PC-9 (cell line): ENCODE results near the gene KRT79. TPM values are rescaled to one million over a fixed set of nuclear protein-coding genes. Genes with fewer than 3 reads are reported as not detected.

Experiments
- BruUV-seq: library from RNA; stranded (reverse); fragments of 400-500 nt; replicated peaks from 2 replicates; lab custom pipeline; 2021; lab: Mats Ljungman, UMichigan
- CTCF ChIA-PET: fragments of 300-600 bp; sonication (Branson Sonifier 250); formaldehyde crosslinking; loops from one replicate; lab custom pipeline; 2022; ENCODE audit warnings: antibody characterized with exemption; lab: Charles Lee
- POLR2A ChIA-PET: fragments of 300-600 bp; sonication (Branson Sonifier 250); formaldehyde crosslinking; loops from one replicate; lab custom pipeline; 2022; ENCODE audit warnings: antibody characterized with exemption; ENCODE audit not compliant: unreplicated experiment; lab: Charles Lee
- DNase-seq, 2 experiments: peaks; one replicate each; pipeline versions ENCODE4 v3.0.0 to v3.0.0-alpha.2; 2015 to 2022; ENCODE audit warnings: mixed read lengths in 1 of 2
- H2AFZ ChIP-seq: fragments of 200-600 bp; sonication (generic); 2 replicates; pipeline ENCODE4 v1.8.1; 2017; ENCODE audit warnings: antibody characterized with exemption
- H3F3A ChIP-seq: fragments of 200-600 bp; sonication (generic); 2 replicates; pipeline ENCODE4 v1.8.1; 2017; ENCODE audit warnings: antibody characterized with exemption, mild to moderate bottlenecking, low read depth; ENCODE audit not compliant: insufficient read depth
- H3K27ac ChIP-seq: fragments of 200-600 bp; sonication (generic); 2 replicates; pipeline ENCODE4 v1.6.1; 2016; ENCODE audit warnings: mixed run types
- H3K27me3 ChIP-seq: fragments of 200-600 bp; sonication (generic); 2 replicates; pipeline ENCODE4 v1.6.1; 2016; ENCODE audit warnings: low read depth, mixed run types; ENCODE audit not compliant: insufficient read depth
- H3K36me3 ChIP-seq: fragments of 200-600 bp; sonication (generic); 2 replicates; pipeline ENCODE4 v1.6.1; 2016; ENCODE audit warnings: low read depth, mixed run types
- H3K4me1 ChIP-seq: fragments of 200-600 bp; sonication (generic); replicated peaks from 2 replicates; pipeline ENCODE4 v1.6.1; 2016; ENCODE audit warnings: mixed run types; ENCODE audit not compliant: insufficient read depth
- H3K4me2 ChIP-seq: fragments of 200-600 bp; sonication (generic); 2 replicates; pipeline ENCODE4 v1.6.1; 2017; ENCODE audit warnings: mixed run types
- H3K4me3 ChIP-seq: fragments of 200-600 bp; sonication (generic); 2 replicates; pipeline ENCODE4 v1.6.1; 2016; ENCODE audit warnings: mixed run types
- H3K79me2 ChIP-seq: fragments of 200-600 bp; sonication (generic); 2 replicates; pipeline ENCODE4 v1.6.1; 2017; ENCODE audit warnings: low read depth, mixed run types
- H3K9me2 ChIP-seq: fragments of 200-600 bp; sonication (generic); 2 replicates; pipeline ENCODE4 v1.8.1; 2017; ENCODE audit warnings: mild to moderate bottlenecking; ENCODE audit not compliant: insufficient read depth
- H3K9me3 ChIP-seq: fragments of 200-600 bp; sonication (generic); 2 replicates; pipeline ENCODE4 v1.8.1; 2016; ENCODE audit warnings: low read depth; ENCODE audit not compliant: insufficient read depth
- H4K20me1 ChIP-seq: fragments of 200-600 bp; sonication (generic); 2 replicates; pipeline ENCODE4 v1.8.1; 2017; ENCODE audit not compliant: insufficient read depth
- CTCF ChIP-seq: fragments of 200-600 bp; sonication (generic); conservative IDR thresholded peaks from 2 replicates; pipeline ENCODE4 v1.6.1; 2017; ENCODE audit warnings: mixed run types, antibody characterized with exemption, mild to moderate bottlenecking, moderate library complexity
- EZH2 ChIP-seq: fragments of 200-600 bp; sonication (generic); IDR thresholded peaks from 2 replicates; pipeline ENCODE4 v1.8.0; 2017; ENCODE audit warnings: antibody characterized with exemption, low read depth
- intact Hi-C: fragments of 100-400 bp; cut with micrococcal nuclease; formaldehyde crosslinking; loops from one replicate; pipeline ENCODE4 v1.10.0; 2022; ENCODE audit not compliant: unreplicated experiment
- total RNA-seq: library from RNA; stranded (reverse); gene quantifications from 2 replicates; pipeline ENCODE4 v1.2.3, GENCODE V29; 2021

KRT79 gene
- total RNA-seq, 1 experiment from 2014 or later: 0.28 TPM

GRCh38 chr12:52844386-52844785 lies 10.3 kb upstream of the KRT79 start:
- intact Hi-C loops: no loop called here
- Histone ChIP-seq H3K9me2 (no peaks in the 10 kb centered on the region), H3K27me3 (no peaks in the 10 kb centered on the region), H2AFZ (no peak overlapping the region), H3K4me1 (peaks cover 34% of the 10 kb centered on the region), H3K4me2 (no peak overlapping the region), H3K4me3 (no peak overlapping the region), H3K27ac (no peak overlapping the region), H3K36me3 (no peaks in the 10 kb centered on the region), H3K9me3 (no peaks in the 10 kb centered on the region; the same call in 1 of the 2 replicates), H4K20me1 (no peaks in the 10 kb centered on the region), H3F3A (peaks cover 22% of the 10 kb centered on the region), H3K79me2 (no peaks in the 10 kb centered on the region)
- BruUV-seq: no TSS peak
- TF ChIP-seq CTCF (no peak), EZH2 (no peak)
- no peak for DNase-seq
- CTCF ChIA-PET: no interaction called here
- POLR2A ChIA-PET: interaction anchor here (0.5 kb wide), 1 partner anchor 16 kb away, joined by 3 read pairs; no protein-coding TSS in a partner anchor

GRCh38 chr12:52839436-52840105 lies 5.5 kb upstream of the KRT79 start:
- Histone ChIP-seq H4K20me1 (no peaks in the 10 kb centered on the region), H3K4me1 (peaks cover 16% of the 10 kb centered on the region), H3K9me2 (no peaks in the 10 kb centered on the region), H2AFZ (no peak overlapping the region), H3K9me3 (no peaks in the 10 kb centered on the region), H3K4me2 (no peak overlapping the region), H3F3A (no peaks in the 10 kb centered on the region), H3K27me3 (no peaks in the 10 kb centered on the region), H3K36me3 (no peaks in the 10 kb centered on the region), H3K27ac (no peak overlapping the region), H3K79me2 (no peaks in the 10 kb centered on the region), H3K4me3 (no peak overlapping the region)
- no peak for DNase-seq
- ChIA-PET CTCF (no interaction called here), POLR2A (no interaction called here)
- intact Hi-C loops: no loop called here
- TF ChIP-seq EZH2 (no peak), CTCF (no peak)
- no TSS peak for BruUV-seq

GRCh38 chr12:52838609-52839435 lies 4.7 kb upstream of the KRT79 start:
- no peaks in the 10 kb centered on the region for H3K36me3 ChIP-seq
- CTCF ChIA-PET: no interaction called here
- no peaks in the 10 kb centered on the region for H4K20me1 ChIP-seq

More at GRCh38 chr12:52838609-52839435, 4.7 kb upstream of the KRT79 start:
- intact Hi-C loops: no loop called here
- H3K27ac ChIP-seq: no peak overlapping the region
- peaks cover 16% of the 10 kb centered on the region for H3K4me1 ChIP-seq
- H2AFZ ChIP-seq: no peak overlapping the region
- POLR2A ChIA-PET: no interaction called here
- TF ChIP-seq CTCF: no peak
- H3K9me3 ChIP-seq: no peaks in the 10 kb centered on the region
- no peaks in the 10 kb centered on the region for H3K79me2 ChIP-seq
- no peak for DNase-seq
- no peaks in the 10 kb centered on the region for H3K9me2 ChIP-seq
- no peak overlapping the region for H3K4me2 ChIP-seq
- no peaks in the 10 kb centered on the region for H3K27me3 ChIP-seq
- no TSS peak for BruUV-seq
- no peak overlapping the region for H3K4me3 ChIP-seq
- no peaks in the 10 kb centered on the region for H3F3A ChIP-seq
